Fibroblast of villous mesenchyme (primary cell): Measurements from ENCODE around the gene RFNG. TPM values are rescaled to one million over a fixed set of nuclear protein-coding genes. Genes with fewer than 3 reads are reported as not detected.

Experiments used
- DNase-seq: peaks from one replicate; pipeline ENCODE4 v3.0.0-alpha.2; 2010; ENCODE audit warnings: low read depth
- H3K4me3 ChIP-seq: 2 replicates; pipeline ENCODE4 v1.5.1; 2011; ENCODE audit warnings: low read depth, mild to moderate bottlenecking, low read length
- total RNA-seq: library from RNA; depleted of rRNA; stranded (reverse); fragments of >200 nt; gene quantifications from 2 replicates; pipeline ENCODE4 v1.2.3, GENCODE V29; 2012
- TF ChIP-seq, protein P1 (sequence below): IDR thresholded peaks from 2 replicates; pipeline ENCODE4 v1.5.1; 2012; ENCODE audit warnings: low read depth, mild to moderate bottlenecking, low read length; ENCODE audit not compliant: insufficient read depth

The RFNG gene
- total RNA-seq, 1 donor, result 47.5 TPM

DNA sequence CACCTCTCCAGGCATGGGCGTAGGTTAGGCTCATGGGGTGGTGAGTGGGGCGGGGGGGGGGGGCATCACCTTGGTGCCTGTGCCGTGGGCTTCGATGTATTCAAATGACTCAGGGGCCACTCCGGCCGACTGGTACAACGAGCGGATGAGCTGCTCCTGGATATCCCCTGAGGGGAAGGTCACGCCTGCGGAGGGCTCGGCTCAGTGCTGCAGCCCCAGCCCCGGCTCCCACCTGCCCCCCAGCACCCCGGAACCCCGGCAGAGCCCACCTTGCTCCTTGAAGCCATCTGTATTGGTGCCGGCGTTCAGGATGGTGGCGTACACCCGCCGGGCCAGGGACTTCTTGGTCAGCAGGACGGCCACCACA lies 41.0 kb upstream of the RFNG start:
- TF ChIP-seq, protein P1, sequence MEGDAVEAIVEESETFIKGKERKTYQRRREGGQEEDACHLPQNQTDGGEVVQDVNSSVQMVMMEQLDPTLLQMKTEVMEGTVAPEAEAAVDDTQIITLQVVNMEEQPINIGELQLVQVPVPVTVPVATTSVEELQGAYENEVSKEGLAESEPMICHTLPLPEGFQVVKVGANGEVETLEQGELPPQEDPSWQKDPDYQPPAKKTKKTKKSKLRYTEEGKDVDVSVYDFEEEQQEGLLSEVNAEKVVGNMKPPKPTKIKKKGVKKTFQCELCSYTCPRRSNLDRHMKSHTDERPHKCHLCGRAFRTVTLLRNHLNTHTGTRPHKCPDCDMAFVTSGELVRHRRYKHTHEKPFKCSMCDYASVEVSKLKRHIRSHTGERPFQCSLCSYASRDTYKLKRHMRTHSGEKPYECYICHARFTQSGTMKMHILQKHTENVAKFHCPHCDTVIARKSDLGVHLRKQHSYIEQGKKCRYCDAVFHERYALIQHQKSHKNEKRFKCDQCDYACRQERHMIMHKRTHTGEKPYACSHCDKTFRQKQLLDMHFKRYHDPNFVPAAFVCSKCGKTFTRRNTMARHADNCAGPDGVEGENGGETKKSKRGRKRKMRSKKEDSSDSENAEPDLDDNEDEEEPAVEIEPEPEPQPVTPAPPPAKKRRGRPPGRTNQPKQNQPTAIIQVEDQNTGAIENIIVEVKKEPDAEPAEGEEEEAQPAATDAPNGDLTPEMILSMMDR, result no peak
- DNase-seq, result no peak
- H3K4me3 ChIP-seq, result no peak overlapping the region

DNA sequence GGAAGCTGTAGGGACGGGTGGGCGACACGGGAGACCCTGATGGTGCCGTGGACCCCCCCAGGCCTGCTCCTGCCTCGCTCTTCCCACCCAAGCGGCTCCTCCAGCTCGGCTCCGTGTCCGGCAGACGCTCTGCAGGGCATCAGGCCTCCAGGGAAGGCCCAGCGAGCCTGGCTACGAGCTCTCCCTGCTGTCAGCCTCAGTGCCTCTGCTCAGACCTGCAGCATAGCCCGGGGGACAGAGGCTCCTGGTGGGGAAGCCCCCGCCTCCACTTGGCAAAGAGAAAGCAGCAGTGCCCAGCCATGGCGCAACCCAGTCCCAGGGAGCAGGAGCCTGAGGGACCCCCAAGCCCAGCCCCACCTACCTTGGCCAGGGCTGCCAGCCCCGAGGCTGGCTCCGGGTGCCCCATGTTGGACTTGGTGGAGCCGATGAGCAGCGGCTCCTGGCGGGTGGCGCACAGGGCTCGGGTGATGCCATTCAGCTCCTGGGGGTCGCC lies 40.5 kb upstream of the RFNG start:
- DNase-seq, result no peak
- no peak overlapping the region for H3K4me3 ChIP-seq
- TF ChIP-seq, protein P1, result no peak

DNA sequence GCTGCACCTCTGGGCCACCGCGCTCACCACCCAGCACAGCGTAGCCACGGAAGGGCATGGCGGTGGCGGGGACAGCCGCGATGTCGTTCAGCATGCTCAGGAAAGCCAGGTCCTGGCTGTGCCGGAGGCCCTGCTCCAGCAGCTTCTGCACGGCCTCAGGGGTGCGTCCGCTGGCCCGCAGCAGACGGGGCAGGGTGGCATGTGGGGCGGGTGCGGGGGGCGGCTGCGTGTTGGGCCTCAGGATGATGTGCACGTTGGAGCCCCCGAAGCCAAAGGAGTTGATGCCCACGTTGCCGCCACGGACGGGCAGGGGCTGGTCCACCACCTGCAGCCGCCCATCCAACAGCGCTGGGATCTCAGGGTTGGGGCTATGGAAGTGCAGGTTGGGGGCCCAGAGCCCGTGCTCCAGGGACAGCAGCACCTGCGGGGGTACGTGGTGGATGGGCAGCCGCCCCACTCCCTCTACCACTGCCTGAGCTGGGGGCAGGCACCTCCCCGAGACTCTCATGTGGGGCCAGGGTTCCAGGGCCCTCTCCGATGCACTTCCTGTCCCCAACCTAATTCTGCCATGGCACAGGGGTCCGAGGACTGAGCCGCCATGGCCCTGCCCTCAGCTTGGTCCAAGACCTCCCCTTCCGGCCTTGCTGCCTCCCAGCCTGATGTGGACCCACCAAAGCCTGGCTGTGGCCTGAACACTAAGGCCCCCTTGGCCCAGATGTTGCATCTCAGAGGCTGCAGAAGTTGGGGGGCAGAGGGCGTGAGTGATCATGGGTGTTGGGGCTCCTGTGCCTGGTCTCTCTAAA lies 39.9 kb upstream of the RFNG start:
- H3K4me3 ChIP-seq, result no peak overlapping the region
- DNase-seq, result no peak
- TF ChIP-seq, protein P1, result no peak

DNA sequence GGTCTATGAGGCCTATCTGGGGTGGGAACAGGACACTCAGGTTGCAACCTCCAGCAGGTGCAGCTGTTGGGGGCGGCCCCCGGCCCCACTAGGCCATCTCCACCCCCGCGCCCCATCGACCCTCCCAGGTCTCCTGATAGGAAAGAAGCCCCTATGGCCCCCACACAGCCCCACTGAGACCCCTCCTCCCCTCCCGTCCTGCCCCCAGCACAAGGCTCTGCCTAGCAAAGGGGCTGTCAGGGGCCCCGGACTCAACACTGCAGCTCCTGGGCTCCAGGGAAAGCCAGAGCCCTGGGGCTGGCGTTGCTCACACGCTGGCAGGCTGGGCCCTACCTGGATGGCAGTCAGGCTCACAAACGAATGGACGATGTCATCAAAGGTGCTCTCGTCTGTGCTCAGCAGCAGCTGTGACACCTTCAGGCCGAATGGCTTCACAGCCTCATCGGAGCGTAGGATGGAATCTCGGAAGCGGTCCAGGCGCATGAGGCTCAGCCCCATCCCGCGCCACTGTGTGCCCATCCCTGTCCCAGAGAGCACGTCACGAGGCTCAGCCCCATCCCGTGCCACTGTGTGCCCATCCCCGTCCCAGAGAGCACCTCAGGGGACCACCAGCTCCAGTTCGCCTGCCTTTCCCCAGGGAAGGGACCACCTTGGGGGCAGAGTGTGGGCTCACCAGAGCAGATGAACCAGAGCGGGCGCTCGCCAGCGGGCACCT lies 39.1 kb upstream of the RFNG start:
- TF ChIP-seq, protein P1, result no peak
- DNase-seq, result no peak
- no peak overlapping the region for H3K4me3 ChIP-seq

DNA sequence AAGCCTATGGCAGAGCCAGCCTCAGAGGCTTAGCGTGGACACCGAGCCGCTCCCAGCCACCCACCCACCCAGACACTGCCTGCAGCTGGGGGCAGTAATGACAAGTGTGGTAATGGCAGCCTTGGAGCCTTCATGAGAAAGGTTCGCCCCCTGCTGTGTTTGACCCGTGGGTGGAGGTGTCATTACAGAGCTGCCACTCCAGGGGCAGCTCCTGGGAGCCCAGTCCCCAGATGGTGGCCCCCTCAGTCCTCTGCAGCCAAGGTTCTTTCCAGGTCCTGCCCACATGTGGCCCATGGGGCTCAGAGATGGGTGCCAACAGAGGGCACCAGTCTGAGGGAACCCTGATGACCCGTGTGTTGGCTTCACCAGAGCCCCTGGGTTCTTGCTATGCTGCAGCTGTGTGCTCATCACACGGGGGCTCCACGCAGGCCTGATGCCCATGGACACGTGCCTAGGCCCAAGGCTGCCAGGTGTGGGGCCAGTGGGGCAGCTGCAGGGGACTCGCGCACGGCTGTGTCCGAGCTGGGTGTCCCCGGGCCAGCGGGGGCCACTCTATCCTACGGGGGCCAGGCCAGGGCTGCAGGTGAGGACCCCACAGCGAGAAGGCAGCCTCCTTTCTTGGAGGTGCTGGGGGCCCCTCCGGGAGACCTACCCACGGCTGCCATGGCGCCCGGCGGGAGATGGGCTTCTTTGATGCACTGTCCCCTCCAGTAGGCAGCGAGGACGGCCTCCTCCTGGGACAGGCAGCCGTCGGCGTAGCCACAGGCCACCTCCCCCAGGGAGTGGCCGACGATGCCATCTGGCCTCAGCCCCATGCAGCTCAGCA lies 38.3 kb upstream of the RFNG start:
- DNase-seq, result no peak

More for the DNA sequence above, 38.3 kb upstream of the RFNG start:
- TF ChIP-seq, protein P1, result no peak
- no peak overlapping the region for H3K4me3 ChIP-seq
